Naive thymus-derived CD4-positive, alpha-beta T cell (primary cell): ENCODE results near the gene TMSB4X. TPM values are rescaled to one million over a fixed set of nuclear protein-coding genes. Genes with fewer than 3 reads are reported as not detected.
"Not testable (repeated sequence)": the region's sequence is repeated elsewhere in the genome, so short reads cannot be mapped to it uniquely, and the experiment has no call there.

Experiments used
- ATAC-seq: fragments of 150-1000 bp; cut with Tn5 transposase; 2 replicates; pipeline ENCODE4 v1.10.0; 2021; ENCODE audit warnings: mild to moderate bottlenecking, moderate library complexity
- CTCF ChIA-PET: fragments of 350-600 bp; sonication (Branson Sonifier 250); formaldehyde crosslinking; loops from one replicate; lab custom pipeline; 2021; ENCODE audit warnings: antibody characterized with exemption; lab: Charles Lee
- POLR2A ChIA-PET: fragments of 350-600 bp; sonication (Branson Sonifier 250); formaldehyde crosslinking; loops from one replicate; lab custom pipeline; 2021; ENCODE audit warnings: antibody characterized with exemption, inconsistent platforms; lab: Charles Lee
- DNase-seq, 9 donors: peaks; one replicate each; pipeline versions ENCODE4 v3.0.0 to v3.0.0-alpha.2; 2020 to 2022; ENCODE audit warnings: mixed read lengths in 1 of 9
- H3K27ac ChIP-seq: one replicate; pipeline ENCODE4 v1.7.0; 2013; ENCODE audit warnings: mild to moderate bottlenecking, low read depth, low read length, moderate library complexity
- H3K27me3 ChIP-seq, 2 donors: one replicate each; pipeline ENCODE4 v1.7.0; 2013; ENCODE audit warnings: low read length in 2 of 2, mild to moderate bottlenecking in 2 of 2, moderate library complexity in 2 of 2; ENCODE audit not compliant: control insufficient read depth in 2 of 2, insufficient read depth in 2 of 2
- H3K36me3 ChIP-seq, 3 experiments: 1 replicate in 2 of 3; 2 replicates in 1 of 3; pipeline ENCODE4 v1.7.0; 2013; ENCODE audit warnings: low read length in 3 of 3, mild to moderate bottlenecking in 3 of 3, moderate library complexity in 1 of 3; ENCODE audit not compliant: insufficient read depth in 3 of 3, control insufficient read depth in 2 of 3
- H3K4me1 ChIP-seq, 2 donors: one replicate each; pipeline ENCODE4 v1.7.0; 2013; ENCODE audit warnings: low read length in 2 of 2, mild to moderate bottlenecking in 2 of 2, moderate library complexity in 1 of 2; ENCODE audit not compliant: control insufficient read depth in 2 of 2, insufficient read depth in 2 of 2
- H3K4me3 ChIP-seq: 2 replicates; pipeline ENCODE4 v1.7.0; 2013; ENCODE audit warnings: mild to moderate bottlenecking, low read length
- H3K9me3 ChIP-seq, 3 experiments: 1 replicate in 2 of 3; 2 replicates in 1 of 3; pipeline ENCODE4 v1.7.0; 2013; ENCODE audit warnings: low read length in 3 of 3; ENCODE audit not compliant: control insufficient read depth in 2 of 3
- H3K27ac Mint-ChIP-seq, 9 donors: one replicate each; pipeline ENCODE4 v1.8.0; 2020 to 2022; ENCODE audit warnings: mixed read lengths in 9 of 9, mild to moderate bottlenecking in 8 of 9, moderate library complexity in 5 of 9, inconsistent platforms in 2 of 9
- H3K27me3 Mint-ChIP-seq, 5 donors: one replicate each; pipeline ENCODE4 v1.8.0; 2021 to 2022; ENCODE audit warnings: mixed read lengths in 5 of 5, mild to moderate bottlenecking in 1 of 5
- H3K36me3 Mint-ChIP-seq, 5 donors: one replicate each; pipeline ENCODE4 v1.8.0; 2020 to 2022; ENCODE audit warnings: mixed read lengths in 5 of 5, mild to moderate bottlenecking in 3 of 5, inconsistent platforms in 1 of 5
- H3K4me1 Mint-ChIP-seq, 7 donors: one replicate each; pipeline ENCODE4 v1.8.0; 2020 to 2022; ENCODE audit warnings: mixed read lengths in 7 of 7, mild to moderate bottlenecking in 3 of 7, inconsistent platforms in 1 of 7
- H3K4me3 Mint-ChIP-seq, 10 donors: one replicate each; pipeline ENCODE4 v1.8.0; 2020 to 2022; ENCODE audit warnings: mild to moderate bottlenecking in 10 of 10, mixed read lengths in 10 of 10, moderate library complexity in 6 of 10, inconsistent platforms in 2 of 10
- H3K9me3 Mint-ChIP-seq, 11 donors: one replicate each; pipeline ENCODE4 v1.8.0; 2020 to 2022; ENCODE audit warnings: mixed read lengths in 11 of 11, mild to moderate bottlenecking in 4 of 11, inconsistent platforms in 1 of 11, moderate library complexity in 1 of 11
- intact Hi-C, 2 donors: fragments of 100-400 bp; cut with micrococcal nuclease; formaldehyde crosslinking; loops; one replicate each; pipeline ENCODE4 v1.15.1; 2023
- polyA plus RNA-seq, 2 donors: library from polyadenylated mRNA; unstranded; fragments of 300-500 nt; fragmentation: Illumina TruSeq; gene quantifications; one replicate each; pipeline ENCODE4 v1.2.3, GENCODE V29; 2021
- total RNA-seq, 6 experiments: library from RNA in 5 of 6; stranded (reverse) in 5 of 6; gene quantifications; 1 replicate in 5 of 6; 2 replicates in 1 of 6; pipeline ENCODE4 v1.2.3 and lab custom pipeline; 2021 to 2026

Gene TMSB4X
- total and polyA plus RNA-seq, 7 experiments from 2014 or later, result 3,911 to 30,787 (median 5,873) TPM

DNA sequence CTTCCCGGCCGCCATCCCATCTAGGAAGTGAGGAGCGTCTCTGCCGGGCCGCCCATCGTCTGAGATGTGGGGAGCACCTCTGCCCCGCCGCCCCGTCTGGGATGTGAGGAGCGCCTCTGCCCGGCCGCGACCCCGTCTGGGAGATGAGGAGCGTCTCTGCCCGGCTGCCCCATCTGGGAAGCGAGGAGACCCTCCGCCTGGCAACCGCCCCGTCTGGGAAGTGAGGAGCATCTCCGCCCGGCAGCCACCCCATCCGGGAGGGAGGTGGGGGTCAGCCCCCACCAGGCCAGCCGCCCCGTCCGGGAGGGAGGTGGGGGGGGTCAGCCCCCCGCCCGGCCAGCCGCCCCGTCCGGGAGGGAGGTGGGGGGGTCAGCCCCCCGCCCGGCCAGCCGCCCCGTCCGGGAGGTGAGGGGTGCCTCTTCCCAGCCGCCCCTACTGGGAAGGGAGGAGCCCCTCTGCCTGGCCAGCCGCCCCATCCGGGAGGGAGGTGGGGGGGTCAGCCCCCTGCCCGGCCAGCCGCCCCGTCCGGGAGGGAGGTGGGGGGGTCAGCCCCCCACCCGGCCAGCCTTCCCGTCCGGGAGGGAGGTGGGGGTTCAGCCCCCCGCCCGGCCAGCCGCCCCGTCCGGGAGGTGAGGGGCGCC is 11.6 kb upstream of the TMSB4X start:
- H3K27me3 ChIP-seq, H3K27ac ChIP-seq, CTCF ChIA-PET, intact Hi-C loops, H3K9me3 Mint-ChIP-seq, H3K9me3 ChIP-seq, H3K27ac Mint-ChIP-seq, H3K4me3 Mint-ChIP-seq, ATAC-seq, H3K36me3 Mint-ChIP-seq, H3K36me3 ChIP-seq, DNase-seq, H3K27me3 Mint-ChIP-seq, H3K4me3 ChIP-seq: not testable (repeated sequence)
- H3K4me1 ChIP-seq, result peaks cover 52 to 58% of the 10 kb centered on the region in 2 donors
- POLR2A ChIA-PET, result interaction anchor here (18.7 kb wide), 1 partner anchor 9 kb away, joined by 1267 read pairs; the partner anchor contains the start of gene TMSB4X
- H3K4me1 Mint-ChIP-seq, result peaks cover 28 to 70% (median 63%) of the 10 kb centered on the region in 7 donors

- intact Hi-C loops, result no loop called here
- Mint-ChIP-seq H3K27ac (peak overlapping the region; percentile 18 to 99 (median 74)), H3K36me3 (peaks cover 0 to 8% (median 0%) of the 10 kb centered on the region in 5 donors), H3K27me3 (no peaks in the 10 kb centered on the region), H3K4me1 (peaks cover 28 to 74% (median 58%) of the 10 kb centered on the region in 7 donors), H3K9me3 (no peaks in the 10 kb centered on the region), H3K4me3 (peak overlapping the region in 2 of 10 donors; percentile 45 to 92)
- ChIA-PET CTCF (interaction anchor here (0.7 to 1.2 kb wide), 2 partner anchors 15 to 17 kb away, joined by 3 read pairs; no protein-coding TSS in a partner anchor), POLR2A (interaction anchor here (0.6 to 24.0 kb wide), 5 partner anchors 9 to 125 kb away, joined by 3 to 1322 read pairs (median 18); partner anchors contain the start of gene TMSB4X)
- no peak overlapping the region for H3K4me3 ChIP-seq
- H3K36me3 ChIP-seq, result no peaks in the 10 kb centered on the region
- DNase-seq (no peak), ATAC-seq (no peak)
- H3K4me1 ChIP-seq, result peaks cover 54 to 58% of the 10 kb centered on the region in 2 donors
- no peaks in the 10 kb centered on the region for H3K9me3 ChIP-seq
- H3K27me3 ChIP-seq, result no peaks in the 10 kb centered on the region
- H3K27ac ChIP-seq, result no peak overlapping the region
Measured at GRCh38 chrX:12965131-12965940, 9.6 kb upstream of the TMSB4X start.

- peak overlapping the region; percentile 65 for H3K27ac ChIP-seq
- Mint-ChIP-seq H3K27ac (peak overlapping the region; percentile 76 to 99 (median 92)), H3K4me3 (peak overlapping the region in 6 of 10 donors; percentile 1 to 92 (median 44)), H3K27me3 (no peaks in the 10 kb centered on the region), H3K9me3 (no peaks in the 10 kb centered on the region), H3K4me1 (peaks cover 31 to 73% (median 60%) of the 10 kb centered on the region in 7 donors), H3K36me3 (peaks cover 0 to 6% (median 0%) of the 10 kb centered on the region in 5 donors)
- CTCF ChIA-PET, result interaction anchor here (0.7 to 9.2 kb wide), 3 partner anchors 8 to 16 kb away, joined by 3 to 102 read pairs (median 3); no protein-coding TSS in a partner anchor
- POLR2A ChIA-PET, result interaction anchor here (0.6 to 24.0 kb wide), 6 partner anchors 8 to 124 kb away, joined by 3 to 1322 read pairs (median 12); partner anchors contain the start of gene TMSB4X
- no peaks in the 10 kb centered on the region for H3K27me3 ChIP-seq
- no peak overlapping the region for H3K4me3 ChIP-seq
- no peaks in the 10 kb centered on the region for H3K9me3 ChIP-seq
- ATAC-seq (no peak), DNase-seq (no peak)
- intact Hi-C loops, result no loop called here
- no peaks in the 10 kb centered on the region for H3K36me3 ChIP-seq
- H3K4me1 ChIP-seq, result peaks cover 46 to 50% of the 10 kb centered on the region in 2 donors
Measured at GRCh38 chrX:12966151-12966550, 8.8 kb upstream of the TMSB4X start.

DNA sequence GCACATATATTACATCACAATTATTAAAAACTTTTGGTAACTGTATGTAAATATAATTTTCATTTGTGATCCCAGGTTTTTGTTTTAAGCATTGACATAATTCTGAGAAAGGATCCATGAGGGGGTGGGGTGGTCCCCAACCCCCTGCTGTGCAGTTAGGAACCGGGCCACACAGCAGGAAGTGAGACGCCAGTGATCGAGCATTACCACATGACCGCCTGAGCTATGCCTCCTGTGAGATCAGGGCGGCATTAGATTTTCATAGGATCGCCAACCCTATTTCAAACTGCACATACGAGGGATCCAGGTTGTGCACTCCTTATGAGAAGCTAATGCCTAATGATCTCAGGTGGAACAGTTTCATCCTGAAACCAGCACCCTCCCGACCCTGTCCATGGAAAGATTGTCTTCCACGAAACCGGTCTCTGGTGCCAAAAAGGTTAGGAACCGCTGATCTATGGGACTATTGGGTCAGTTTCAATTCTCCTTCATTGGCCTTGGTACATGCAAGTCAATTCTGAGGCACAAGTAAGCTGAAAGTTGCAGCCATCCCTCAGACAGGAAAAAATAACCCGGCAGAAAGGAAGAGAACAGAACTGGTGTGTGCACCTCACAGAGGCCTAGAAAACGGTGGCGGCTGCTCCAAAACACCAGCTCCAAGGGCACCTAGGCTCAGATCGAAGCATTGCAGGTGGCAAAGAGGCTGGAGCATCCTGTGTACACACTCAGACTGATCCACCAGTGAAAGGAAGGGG is 7.0 kb upstream of the TMSB4X start:
- H3K36me3 Mint-ChIP-seq, result peaks cover 0 to 8% (median 0%) of the 10 kb centered on the region in 5 donors
- no peaks in the 10 kb centered on the region for H3K27me3 Mint-ChIP-seq
- no peaks in the 10 kb centered on the region for H3K9me3 ChIP-seq
- H3K9me3 Mint-ChIP-seq, result no peaks in the 10 kb centered on the region
- no peaks in the 10 kb centered on the region for H3K36me3 ChIP-seq
- peak overlapping the region; percentile 74 to 92 (median 82) for H3K4me3 Mint-ChIP-seq
- peaks cover 19 to 60% (median 45%) of the 10 kb centered on the region in 7 donors for H3K4me1 Mint-ChIP-seq
- H3K27me3 ChIP-seq, result no peaks in the 10 kb centered on the region
- intact Hi-C loops, result no loop called here
- peak overlapping the region; percentile 65 for H3K27ac ChIP-seq
- H3K4me3 ChIP-seq, result peak overlapping the region; percentile 56
- POLR2A ChIA-PET, result interaction anchor here (0.6 to 24.0 kb wide), 12 partner anchors 9 to 767 kb away, joined by 3 to 1322 read pairs (median 4); partner anchors contain the start of genes OFD1 and TRAPPC2
- peak overlapping the region; percentile 92 to 99 (median 97) for H3K27ac Mint-ChIP-seq
- ATAC-seq (peak; percentile 48), DNase-seq (no peak)
- H3K4me1 ChIP-seq, result peaks cover 32 to 41% of the 10 kb centered on the region in 2 donors
- CTCF ChIA-PET, result interaction anchor here (0.8 to 9.2 kb wide), 8 partner anchors 11 to 124 kb away, joined by 3 to 102 read pairs (median 9); no protein-coding TSS in a partner anchor

GRCh38 chrX:12970691-12971202 is 4.2 kb upstream of the TMSB4X start:
- H3K27ac ChIP-seq, result peak overlapping the region; percentile 85
- intact Hi-C loops, result loop anchor here (1.0 to 5.0 kb wide), 6 partner anchors 13 to 518 kb away; no protein-coding TSS in a partner anchor
- CTCF ChIA-PET, result interaction anchor here (0.9 to 9.2 kb wide), 7 partner anchors 10 to 517 kb away, joined by 3 to 102 read pairs (median 26); no protein-coding TSS in a partner anchor
- H3K36me3 ChIP-seq, result peaks cover 4 to 8% (median 4%) of the 10 kb centered on the region in 3 experiments
- H3K4me3 Mint-ChIP-seq, result peak overlapping the region; percentile 92 to 98 (median 94)
- peaks cover under 1 to 36% (median 10%) of the 10 kb centered on the region in 5 donors for H3K36me3 Mint-ChIP-seq
- H3K27me3 Mint-ChIP-seq, result peaks cover 0 to 4% (median 0%) of the 10 kb centered on the region in 5 donors
- peak overlapping the region; percentile 68 for H3K4me3 ChIP-seq
- H3K27me3 ChIP-seq, result no peaks in the 10 kb centered on the region
- peak overlapping the region; percentile 92 to 99 (median 98) for H3K27ac Mint-ChIP-seq
- peaks cover 0 to 20% (median 0%) of the 10 kb centered on the region in 11 donors for H3K9me3 Mint-ChIP-seq
- ATAC-seq, result peak; percentile 65
- peak in 7 of 9 donors; percentile 58 to 82 (median 76) for DNase-seq
- H3K4me1 Mint-ChIP-seq, result peaks cover 16 to 60% (median 37%) of the 10 kb centered on the region in 7 donors
- POLR2A ChIA-PET, result interaction anchor here (0.7 to 24.0 kb wide), 9 partner anchors 8 to 517 kb away, joined by 3 to 1322 read pairs (median 197); no protein-coding TSS in a partner anchor
- no peaks in the 10 kb centered on the region for H3K9me3 ChIP-seq
- H3K4me1 ChIP-seq, result peaks cover 27 to 38% of the 10 kb centered on the region in 2 donors
